Pulmonary artery endothelial cell (primary cell): Measurements from ENCODE around the gene CTPS1. TPM values are rescaled to one million over a fixed set of nuclear protein-coding genes. Genes with fewer than 3 reads are reported as not detected.

Experiments
- DNase-seq: peaks from one replicate; pipeline ENCODE4 v3.0.0-alpha.2; 2011; ENCODE audit warnings: low read depth, low spot score
- total RNA-seq: library from RNA; depleted of rRNA; stranded (reverse); fragments of >200 nt; gene quantifications from 2 replicates; pipeline ENCODE4 v1.2.3, GENCODE V29; 2014

Gene CTPS1
- total RNA-seq, 1 donor from 2014 or later = 49.1 TPM

- DNase-seq = no peak
Measured at GRCh38 chr1:40989066-40989465, 9.6 kb downstream of the CTPS1 start.

- no peak for DNase-seq
Measured at GRCh38 chr1:40997096-40997495, 17.6 kb downstream of the CTPS1 start.

GRCh38 chr1:40998668-40999067, 19.2 kb downstream of the CTPS1 start:
- DNase-seq = no peak

- DNase-seq = no peak
Measured at GRCh38 chr1:41003127-41003639, 23.7 kb downstream of the CTPS1 start.

GRCh38 chr1:41003640-41004220, 24.2 kb downstream of the CTPS1 start:
- peak; percentile 91 for DNase-seq

- no peak for DNase-seq
Measured at GRCh38 chr1:41005876-41006275, 26.4 kb downstream of the CTPS1 start.

GRCh38 chr1:41006942-41007865, 27.7 kb downstream of the CTPS1 start:
- no peak for DNase-seq

GRCh38 chr1:41009466-41009865, 30.0 kb downstream of the CTPS1 start:
- no peak for DNase-seq

GRCh38 chr1:41010345-41010744, 30.8 kb downstream of the CTPS1 start:
- DNase-seq = no peak

GRCh38 chr1:41013024-41013423, 33.5 kb downstream of the CTPS1 start:
- DNase-seq = no peak

- peak; percentile 94 for DNase-seq
Measured at GRCh38 chr1:41013796-41014195, 34.3 kb downstream of the CTPS1 start.

- DNase-seq = no peak
Measured at GRCh38 chr1:41014871-41015270, 35.4 kb downstream of the CTPS1 start.

- no peak for DNase-seq
Measured at GRCh38 chr1:41015281-41015896, 35.9 kb downstream of the CTPS1 start.

- DNase-seq = no peak
Measured at GRCh38 chr1:41015897-41016470, 36.5 kb downstream of the CTPS1 start.

- no peak for DNase-seq
Measured at GRCh38 chr1:41017141-41018017, 37.9 kb downstream of the CTPS1 start.

GRCh38 chr1:41018018-41018410, 38.5 kb downstream of the CTPS1 start:
- no peak for DNase-seq

GRCh38 chr1:41019353-41019745, 39.9 kb downstream of the CTPS1 start:
- DNase-seq = no peak

GRCh38 chr1:41020109-41020576, 40.6 kb downstream of the CTPS1 start:
- no peak for DNase-seq

GRCh38 chr1:41020654-41021053, 41.2 kb downstream of the CTPS1 start:
- no peak for DNase-seq

- no peak for DNase-seq
Measured at GRCh38 chr1:41021526-41022308, 42.2 kb downstream of the CTPS1 start, which contains the start of gene SLFNL1. TSS of gene SLFNL1 (minus strand) at chr1:41021725. CDS start at chr1:41020660, 1,065 bp downstream.
